GM12874 (cell line): ENCODE measurements around the gene PLAC8.

ENCODE experiments used
- TF ChIP-seq, protein P1 (sequence below): IDR thresholded peaks from 2 replicates; pipeline ENCODE4 v1.5.1; 2011; ENCODE audit warnings: low read depth, mild to moderate bottlenecking, control low read depth, low read length, moderate library complexity; ENCODE audit not compliant: insufficient read depth

PLAC8 gene

DNA sequence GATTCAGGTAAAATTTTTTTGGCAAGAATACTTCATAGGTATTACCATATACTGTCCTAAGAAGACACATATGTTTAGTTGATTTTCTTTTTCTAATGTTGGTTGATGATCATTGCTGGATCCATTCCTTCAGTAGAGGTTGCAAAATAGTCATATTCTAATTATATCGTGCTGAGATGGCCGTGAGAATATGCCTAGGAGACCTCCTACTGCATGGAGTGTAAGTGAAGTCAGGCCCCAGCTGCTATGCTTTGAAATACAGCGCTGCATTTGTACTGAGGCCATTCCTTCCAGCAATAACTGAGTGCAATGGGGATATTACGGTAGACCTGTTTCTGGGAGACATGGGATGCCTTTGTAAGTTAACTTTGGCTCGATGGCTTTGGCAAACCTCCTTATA, 6.7 kb upstream of the PLAC8 start:
- TF ChIP-seq, protein P1, sequence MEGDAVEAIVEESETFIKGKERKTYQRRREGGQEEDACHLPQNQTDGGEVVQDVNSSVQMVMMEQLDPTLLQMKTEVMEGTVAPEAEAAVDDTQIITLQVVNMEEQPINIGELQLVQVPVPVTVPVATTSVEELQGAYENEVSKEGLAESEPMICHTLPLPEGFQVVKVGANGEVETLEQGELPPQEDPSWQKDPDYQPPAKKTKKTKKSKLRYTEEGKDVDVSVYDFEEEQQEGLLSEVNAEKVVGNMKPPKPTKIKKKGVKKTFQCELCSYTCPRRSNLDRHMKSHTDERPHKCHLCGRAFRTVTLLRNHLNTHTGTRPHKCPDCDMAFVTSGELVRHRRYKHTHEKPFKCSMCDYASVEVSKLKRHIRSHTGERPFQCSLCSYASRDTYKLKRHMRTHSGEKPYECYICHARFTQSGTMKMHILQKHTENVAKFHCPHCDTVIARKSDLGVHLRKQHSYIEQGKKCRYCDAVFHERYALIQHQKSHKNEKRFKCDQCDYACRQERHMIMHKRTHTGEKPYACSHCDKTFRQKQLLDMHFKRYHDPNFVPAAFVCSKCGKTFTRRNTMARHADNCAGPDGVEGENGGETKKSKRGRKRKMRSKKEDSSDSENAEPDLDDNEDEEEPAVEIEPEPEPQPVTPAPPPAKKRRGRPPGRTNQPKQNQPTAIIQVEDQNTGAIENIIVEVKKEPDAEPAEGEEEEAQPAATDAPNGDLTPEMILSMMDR = no peak

- TF ChIP-seq, protein P1 = no peak
Measured at GRCh38 chr4:83118869-83119268, 4.3 kb upstream of the PLAC8 start.

DNA sequence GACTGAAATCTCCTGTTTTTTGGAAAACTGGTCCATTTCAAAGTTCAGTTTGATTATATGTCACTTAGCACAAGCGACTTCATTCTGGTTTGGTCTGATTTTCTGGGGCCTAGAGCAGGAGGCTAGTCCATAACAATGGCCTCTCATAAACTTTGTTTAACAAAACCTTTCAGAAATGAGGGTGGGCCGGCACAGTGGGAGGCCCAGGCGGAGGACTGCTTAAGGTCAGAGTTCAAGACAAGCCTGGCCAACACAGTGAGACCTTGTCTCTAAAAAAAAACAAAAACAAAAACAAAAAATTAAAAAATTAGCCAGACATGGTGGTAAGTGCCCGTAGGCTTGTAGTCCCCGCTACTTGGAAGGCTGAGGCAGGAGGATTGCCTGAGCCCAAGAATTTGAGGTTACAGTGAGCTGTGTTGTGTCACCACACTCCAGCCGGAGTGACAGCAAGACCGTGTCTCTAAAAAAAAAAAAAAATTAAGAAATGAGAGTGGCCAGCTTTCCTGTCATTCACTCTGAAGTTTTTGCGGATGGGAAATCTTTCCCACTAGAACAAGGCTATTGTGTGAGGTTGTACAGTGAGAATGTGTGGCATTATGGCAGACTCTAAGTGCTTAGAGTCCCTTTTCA, 1.2 kb upstream of the PLAC8 start:
- TF ChIP-seq, protein P1 = no peak

DNA sequence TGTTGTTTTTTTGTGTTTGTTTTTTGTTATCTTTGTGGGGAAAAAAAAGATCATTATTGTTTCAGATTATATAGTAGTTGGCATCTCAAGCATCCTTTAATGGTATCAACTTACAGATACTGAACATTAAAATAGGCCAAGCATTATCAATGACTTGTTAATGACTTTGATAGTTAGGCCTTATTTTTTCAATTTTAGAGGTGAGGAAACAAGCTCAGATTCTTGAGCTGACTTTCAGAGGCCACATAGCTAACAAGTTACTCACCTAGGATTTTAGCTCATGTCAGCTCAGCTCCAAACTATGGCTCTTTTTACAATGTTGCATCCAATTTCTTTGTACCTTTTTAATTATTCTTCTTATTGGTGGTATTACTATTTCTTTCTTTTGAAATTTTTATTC, 471 bp upstream of the PLAC8 start:
- TF ChIP-seq, protein P1 = no peak

- TF ChIP-seq, protein P1 = no peak
Measured at GRCh38 chr4:83113429-83113786, 1.1 kb downstream of the PLAC8 start.

DNA sequence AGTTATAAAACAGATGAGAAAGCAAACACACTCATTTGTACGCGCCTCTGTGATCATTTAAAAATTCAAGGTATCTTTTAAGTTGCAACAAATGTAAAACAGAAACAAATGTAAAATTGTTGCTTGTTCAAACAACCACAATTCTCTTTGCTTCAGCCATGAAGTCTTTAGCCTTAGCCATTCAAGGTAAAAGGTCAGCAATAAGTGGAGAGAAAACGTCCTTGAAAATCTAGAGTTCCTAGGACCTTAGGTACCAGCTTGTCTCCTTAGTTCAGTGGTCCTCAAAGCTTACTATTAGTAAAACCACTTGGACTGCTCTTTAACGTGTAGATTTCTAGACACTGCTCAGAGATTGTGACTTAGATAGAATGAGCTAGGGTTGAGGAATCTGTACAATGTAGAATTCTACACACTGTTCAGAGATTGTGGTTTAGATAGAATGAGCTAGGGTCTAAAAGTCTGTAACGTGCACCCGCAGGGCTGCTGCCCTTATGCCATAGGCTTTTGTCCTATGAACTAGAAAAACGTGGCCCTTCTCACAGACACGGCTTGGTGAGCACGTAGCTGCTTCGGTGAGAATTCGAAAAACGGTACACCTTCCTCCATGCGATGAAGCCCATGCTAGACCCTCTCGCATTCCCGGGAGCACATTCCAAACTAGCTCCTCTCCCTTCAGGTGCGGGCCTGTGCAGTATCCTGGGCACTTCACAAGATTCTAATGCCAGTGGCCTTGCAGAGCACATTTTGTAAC, 1.7 kb downstream of the PLAC8 start:
- TF ChIP-seq, protein P1 = no peak

DNA sequence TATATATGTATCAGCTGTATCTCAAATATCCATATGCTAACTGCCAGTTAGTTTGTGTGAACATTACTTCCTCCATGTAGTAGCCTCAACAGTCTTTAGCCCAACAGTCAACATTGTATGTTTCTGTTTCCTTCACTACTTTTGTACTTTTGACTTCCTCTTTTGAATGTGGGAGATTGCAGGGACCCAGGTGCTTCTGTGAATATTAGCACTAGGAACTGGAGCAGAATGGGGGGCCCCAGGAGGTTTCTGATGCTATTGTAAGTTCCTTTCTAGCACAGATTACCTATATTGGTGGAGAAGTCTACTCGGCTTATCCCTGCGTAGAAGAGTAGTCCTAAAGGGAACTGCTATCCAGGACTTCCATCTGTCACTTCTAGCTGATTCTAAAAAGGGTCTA, 2.3 kb downstream of the PLAC8 start:
- TF ChIP-seq, protein P1 = no peak
